GM18907 (cell line): ENCODE data around the gene METTL22.

Experiments used
- ATAC-seq: cut with Tn5 transposase; IDR thresholded peaks from one replicate; pipeline ENCODE4 v1.9.1; 2021; ENCODE audit warnings: mild to moderate bottlenecking, moderate library complexity; ENCODE audit not compliant: unreplicated experiment

Gene METTL22

GRCh38 chr16:8621572-8622314 lies at the start of gene METTL22:
TSS of gene METTL22 (plus strand) at chr16:8621698. CDS start at chr16:8625666, 3,968 bp downstream.
- peak; percentile 78 for ATAC-seq

GRCh38 chr16:8572063-8572918 lies 49.2 kb upstream of the METTL22 start:
- ATAC-seq: no peak

- ATAC-seq: no peak
Observed at GRCh38 chr16:8572919-8573724, 48.4 kb upstream of the METTL22 start.

- ATAC-seq: no peak
Observed at GRCh38 chr16:8575399-8575798, 46.1 kb upstream of the METTL22 start.

GRCh38 chr16:8576141-8577004 lies 45.1 kb upstream of the METTL22 start:
- ATAC-seq: no peak

GRCh38 chr16:8577678-8578304 lies 43.7 kb upstream of the METTL22 start:
- no peak for ATAC-seq

- ATAC-seq: no peak
Observed at GRCh38 chr16:8579559-8579958, 41.9 kb upstream of the METTL22 start.

- no peak for ATAC-seq
Observed at GRCh38 chr16:8581831-8582580, 39.5 kb upstream of the METTL22 start.

- no peak for ATAC-seq
Observed at GRCh38 chr16:8583199-8583598, 38.3 kb upstream of the METTL22 start.

GRCh38 chr16:8583732-8584131 lies 37.8 kb upstream of the METTL22 start:
- no peak for ATAC-seq

GRCh38 chr16:8585041-8585440 lies 36.5 kb upstream of the METTL22 start:
- no peak for ATAC-seq

GRCh38 chr16:8585857-8586256 lies 35.6 kb upstream of the METTL22 start:
- no peak for ATAC-seq

GRCh38 chr16:8587065-8587464 lies 34.4 kb upstream of the METTL22 start:
- ATAC-seq: no peak

GRCh38 chr16:8588682-8589056 lies 32.8 kb upstream of the METTL22 start:
- no peak for ATAC-seq

- no peak for ATAC-seq
Observed at GRCh38 chr16:8589057-8589899, 32.2 kb upstream of the METTL22 start.

- ATAC-seq: no peak
Observed at GRCh38 chr16:8589900-8590688, 31.4 kb upstream of the METTL22 start, which contains the start of gene TMEM114. TSS of gene TMEM114 (minus strand) at chr16:8590511. CDS start at chr16:8589838, 673 bp downstream.

- ATAC-seq: no peak
Observed at GRCh38 chr16:8590811-8591210, 30.7 kb upstream of the METTL22 start.
